Heart left ventricle (tissue), 16 donors: Measurements from ENCODE around the gene INPPL1. TPM values are rescaled to one million over a fixed set of nuclear protein-coding genes. Genes with fewer than 3 reads are reported as not detected.
A peak's percentile ranks its signal among the peaks of the same experiment; 100 is the strongest.

Experiments
- ATAC-seq, 4 donors: fragments of 200-7000 bp; cut with Tn5 transposase; one replicate each; pipeline ENCODE4 v1.9.1; 2020 to 2022; ENCODE audit warnings: moderate library complexity in 4 of 4, mild to moderate bottlenecking in 3 of 4, moderate number of reproducible peaks in 1 of 4
- DNase-seq, 5 donors: peaks; one replicate each; pipeline ENCODE4 v3.0.0-alpha.2; 2020
- H3K27ac ChIP-seq, 12 donors: fragments of 200-600 bp; sonication (generic) in 4 of 12; one replicate each; pipeline versions ENCODE4 v1.5.0 to v1.8.0; 2016 to 2022; ENCODE audit warnings: mild to moderate bottlenecking in 2 of 12
- H3K27me3 ChIP-seq, 9 donors: fragments of 200-600 bp; sonication (generic) in 2 of 9; one replicate each; pipeline versions ENCODE4 v1.5.1 to v1.8.0; 2016 to 2022; ENCODE audit warnings: mild to moderate bottlenecking in 3 of 9
- H3K36me3 ChIP-seq, 9 donors: fragments of 200-600 bp; sonication (generic) in 2 of 9; one replicate each; pipeline versions ENCODE4 v1.5.0 to v1.8.0; 2018 to 2022; ENCODE audit warnings: mild to moderate bottlenecking in 2 of 9
- H3K4me1 ChIP-seq, 12 donors: fragments of 200-600 bp; sonication (generic) in 4 of 12; one replicate each; pipeline versions ENCODE4 v1.5.0 to v1.8.0; 2016 to 2022; ENCODE audit warnings: mild to moderate bottlenecking in 3 of 12
- H3K4me3 ChIP-seq, 12 donors: fragments of 200-600 bp; sonication (generic) in 4 of 12; one replicate each; pipeline versions ENCODE4 v1.5.0 to v1.8.0; 2017 to 2022; ENCODE audit warnings: mild to moderate bottlenecking in 9 of 12, moderate library complexity in 4 of 12
- H3K9me3 ChIP-seq, 12 donors: fragments of 200-600 bp; sonication (generic) in 4 of 12; one replicate each; pipeline versions ENCODE4 v1.5.0 to v1.8.0; 2016 to 2022; ENCODE audit warnings: mild to moderate bottlenecking in 1 of 12
- POLR2A ChIP-seq, 2 donors: fragments of 450-650 bp; IDR thresholded peaks; one replicate each; pipeline ENCODE4 v1.6.1; 2017; ENCODE audit warnings: antibody characterized with exemption in 2 of 2, mild to moderate bottlenecking in 2 of 2, moderate library complexity in 2 of 2
- WGBS, 4 donors: extraction: QIAGEN DNeasy Blood & Tissue Kit in 2 of 4; methylation state at CpG; one replicate each; pipeline versions ENCODE4 v1.1.5 to v1.1.7; 2013 to 2018; 5-methylcytosine and 5-hydroxymethylcytosine counted together
- intact Hi-C, 10 donors: fragments of 100-400 bp; cut with DNase I; formaldehyde crosslinking; loops; one replicate each; pipeline versions ENCODE4 v1.11.1 to v1.14.2; 2022
- polyA plus RNA-seq, 2 donors: library from polyadenylated mRNA; stranded (reverse); fragments of 200-250 nt; gene quantifications; one replicate each; pipeline ENCODE4 v1.2.3, GENCODE V29; 2013
- total RNA-seq, 9 donors: library from RNA; depleted of rRNA in 2 of 9; stranded (reverse); fragments of >200 nt in 2 of 9; fragmentation: NEBNext Ultra II Directional in 3 of 9; extraction: Animal tissue kit (Norgen Biotek cat#: 25700) in 3 of 9; gene quantifications; one replicate each; pipeline versions ENCODE4 v1.1.0 to v1.2.4, GENCODE V29; 2016 to 2023
- TF ChIP-seq, protein P1 (sequence below), 12 donors: fragments of 200-600 bp; sonication (generic) in 4 of 12; IDR thresholded peaks; one replicate each; pipeline versions ENCODE4 v1.5.0 to v1.8.0; 2018 to 2022; ENCODE audit warnings: antibody characterized with exemption in 12 of 12, mild to moderate bottlenecking in 5 of 12
- donor health status: ischemic (EF 13 %, LVEDD 7.1; RV severe dilation, severe dysfunction).
- donor health status: healthy with polysubstance abuse.
- donor health status: DM: no; HTN: yes; CAD: no.
- donor health status: DM: no; HTN: no; CAD: no.
- donor health status: ischemic (EF 25% LVEDD 6.9; RV normal size, moderate dysfunction).
- donor health status: ischemic (EF 25% LVEDD 5.7; RV mildly dilated, moderate dysfunction).
- donor health status: healthy.
- donor health status: DM: yes; HTN: yes; CAD: no.
- donor health status: ischemic (EF 35%, LVEDD 5.7; RV mildly dilated, moderate dysfunction).
- donor health status: nonischemic (EF 11% LVEDD 7.7; RV severe dilation, severe dysfunction).
- donor health status: DM: yes; HTN: yes; CAD: no.
- donor health status: PGD.
- donor health status: ischemic (EF 29% LVEDD 5.4; RV normal size, mild dysfunction).
- donor health status: nonischemic (EF 23%, LVEDD 6.1; RV moderate dilation, normal function).

The INPPL1 gene
- total and polyA plus RNA-seq, 11 donors: 73.2 to 146 (median 99.4) TPM

GRCh38 chr11:72240461-72241290 is 16.1 kb downstream of the INPPL1 start:
- WGBS, 4 donors: 7 to 22% (median 13%) methylated on average over 35 to 44 of the region's 44 CpGs
- peaks cover 4 to 53% (median 31%) of the 10 kb centered on the region in 12 donors for H3K4me1 ChIP-seq
- DNase-seq (no peak), ATAC-seq (peak in 2 of 4 donors; percentile 1 to 3)
- TF ChIP-seq, protein P1, sequence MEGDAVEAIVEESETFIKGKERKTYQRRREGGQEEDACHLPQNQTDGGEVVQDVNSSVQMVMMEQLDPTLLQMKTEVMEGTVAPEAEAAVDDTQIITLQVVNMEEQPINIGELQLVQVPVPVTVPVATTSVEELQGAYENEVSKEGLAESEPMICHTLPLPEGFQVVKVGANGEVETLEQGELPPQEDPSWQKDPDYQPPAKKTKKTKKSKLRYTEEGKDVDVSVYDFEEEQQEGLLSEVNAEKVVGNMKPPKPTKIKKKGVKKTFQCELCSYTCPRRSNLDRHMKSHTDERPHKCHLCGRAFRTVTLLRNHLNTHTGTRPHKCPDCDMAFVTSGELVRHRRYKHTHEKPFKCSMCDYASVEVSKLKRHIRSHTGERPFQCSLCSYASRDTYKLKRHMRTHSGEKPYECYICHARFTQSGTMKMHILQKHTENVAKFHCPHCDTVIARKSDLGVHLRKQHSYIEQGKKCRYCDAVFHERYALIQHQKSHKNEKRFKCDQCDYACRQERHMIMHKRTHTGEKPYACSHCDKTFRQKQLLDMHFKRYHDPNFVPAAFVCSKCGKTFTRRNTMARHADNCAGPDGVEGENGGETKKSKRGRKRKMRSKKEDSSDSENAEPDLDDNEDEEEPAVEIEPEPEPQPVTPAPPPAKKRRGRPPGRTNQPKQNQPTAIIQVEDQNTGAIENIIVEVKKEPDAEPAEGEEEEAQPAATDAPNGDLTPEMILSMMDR (IDR thresholded peaks at IDR 0.05): no peak
- TF ChIP-seq POLR2A (IDR thresholded peaks at IDR 0.05): no peak
- H3K27me3 ChIP-seq: peaks cover 31 to 65% (median 51%) of the 10 kb centered on the region in 9 donors
- peaks cover 0 to 27% (median 23%) of the 10 kb centered on the region in 9 donors for H3K36me3 ChIP-seq
- peak overlapping the region in 8 of 12 donors; percentile 28 to 78 (median 46) for H3K27ac ChIP-seq
- no peaks in the 10 kb centered on the region for H3K9me3 ChIP-seq
- H3K4me3 ChIP-seq: peak overlapping the region in 10 of 12 donors; percentile 23 to 56 (median 47)
- intact Hi-C loops: no loop called here

DNA sequence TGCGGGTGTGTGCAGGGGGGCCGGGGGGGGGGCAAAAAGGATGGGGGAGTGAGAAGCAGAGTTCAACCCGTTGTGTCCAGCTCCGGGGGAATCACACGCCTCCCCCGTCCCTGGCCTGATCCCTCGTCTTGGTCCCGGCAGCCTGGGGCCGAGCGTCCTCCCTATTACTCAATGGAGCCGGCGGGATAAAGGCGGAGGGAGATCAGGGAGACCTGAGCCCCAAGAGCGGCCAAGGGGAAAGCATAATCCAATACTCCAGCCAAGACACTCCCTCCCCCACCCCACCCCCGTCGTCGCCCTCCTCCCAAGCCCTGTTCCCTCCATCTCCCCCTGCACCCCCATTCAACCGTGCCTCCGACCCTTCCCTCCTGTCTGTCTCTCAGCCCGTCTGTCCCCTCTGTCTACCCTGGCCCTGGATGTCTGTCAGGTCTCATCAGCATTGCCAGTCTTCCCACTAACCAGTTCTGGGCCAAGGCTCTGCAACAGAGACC is 16.8 kb downstream of the INPPL1 start:
- Histone ChIP-seq H3K27ac (no peak overlapping the region), H3K4me1 (peaks cover 4 to 50% (median 31%) of the 10 kb centered on the region in 12 donors), H3K36me3 (peaks cover 0 to 21% (median 17%) of the 10 kb centered on the region in 9 donors), H3K4me3 (no peak overlapping the region), H3K9me3 (no peaks in the 10 kb centered on the region), H3K27me3 (peaks cover 31 to 72% (median 57%) of the 10 kb centered on the region in 9 donors)
- ATAC-seq: no peak
- 19 to 29% (median 23%) methylated on average over 20 of the region's 20 CpGs for WGBS, 4 donors
- no peak for TF ChIP-seq POLR2A (IDR thresholded peaks at IDR 0.05)
- TF ChIP-seq, protein P1 (IDR thresholded peaks at IDR 0.05): no peak
- intact Hi-C loops: no loop called here
- no peak for DNase-seq

DNA sequence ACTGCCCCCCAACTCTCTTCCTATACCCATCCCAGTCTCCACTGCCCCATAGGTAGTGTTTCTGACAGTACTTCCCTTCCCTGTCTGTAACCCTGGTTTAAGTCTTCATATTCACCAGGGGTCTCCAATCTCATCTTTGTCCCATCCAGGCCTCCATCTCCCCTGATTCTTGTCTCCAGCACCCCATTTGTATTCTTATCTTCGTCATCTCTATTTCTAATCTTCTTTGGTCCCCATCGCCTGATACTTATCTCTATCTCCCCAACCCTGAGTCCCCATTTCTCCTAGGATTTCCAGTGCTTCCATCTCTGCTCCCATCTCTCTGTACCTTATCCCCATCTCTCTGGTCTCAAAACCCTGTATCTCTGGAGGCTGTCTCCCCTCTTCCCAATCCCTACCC is 17.6 kb downstream of the INPPL1 start:
- intact Hi-C loops: no loop called here
- H3K27ac ChIP-seq: no peak overlapping the region
- no peak overlapping the region for H3K4me3 ChIP-seq
- H3K27me3 ChIP-seq: peaks cover 31 to 80% (median 65%) of the 10 kb centered on the region in 9 donors
- no peak for DNase-seq
- peaks cover 0 to 13% (median 9%) of the 10 kb centered on the region in 9 donors for H3K36me3 ChIP-seq
- no peak for ATAC-seq
- H3K9me3 ChIP-seq: no peaks in the 10 kb centered on the region
- TF ChIP-seq POLR2A (IDR thresholded peaks at IDR 0.05): no peak
- TF ChIP-seq, protein P1 (IDR thresholded peaks at IDR 0.05): no peak
- WGBS, 4 donors: 94 to 96% (median 95%) methylated on average over 2 of the region's 2 CpGs
- peaks cover 4 to 49% (median 31%) of the 10 kb centered on the region in 12 donors for H3K4me1 ChIP-seq
